Upper lobe of left lung (tissue), 4 donors: ENCODE data around the gene ITGAX.

Experiments
- EP300 ChIP-seq, 4 donors: sonication (generic); formaldehyde crosslinking; IDR thresholded peaks; one replicate each; pipeline ENCODE4 v1.5.1; 2017; ENCODE audit warnings: antibody characterized with exemption in 4 of 4, control low read depth in 2 of 4
- POLR2A ChIP-seq, 4 donors: fragments of 450-650 bp; IDR thresholded peaks; one replicate each; pipeline ENCODE4 v1.5.1; 2016 to 2017; ENCODE audit warnings: antibody characterized with exemption in 4 of 4, mild to moderate bottlenecking in 2 of 4
- TF ChIP-seq, protein P1 (sequence below), 6 experiments: fragments of 450-650 bp in 4 of 6; fragments of 200-600 bp in 2 of 6; sonication (generic) in 2 of 6; IDR thresholded peaks; one replicate each; pipeline ENCODE4 v1.5.1; 2016 to 2019; ENCODE audit warnings: antibody characterized with exemption in 6 of 6

GRCh38 chr16:31361201-31362110, 6.5 kb downstream of the ITGAX start:
- TF ChIP-seq EP300 (IDR thresholded peaks at IDR 0.05) (no peak), POLR2A (IDR thresholded peaks at IDR 0.05) (no peak)
- TF ChIP-seq, protein P1, sequence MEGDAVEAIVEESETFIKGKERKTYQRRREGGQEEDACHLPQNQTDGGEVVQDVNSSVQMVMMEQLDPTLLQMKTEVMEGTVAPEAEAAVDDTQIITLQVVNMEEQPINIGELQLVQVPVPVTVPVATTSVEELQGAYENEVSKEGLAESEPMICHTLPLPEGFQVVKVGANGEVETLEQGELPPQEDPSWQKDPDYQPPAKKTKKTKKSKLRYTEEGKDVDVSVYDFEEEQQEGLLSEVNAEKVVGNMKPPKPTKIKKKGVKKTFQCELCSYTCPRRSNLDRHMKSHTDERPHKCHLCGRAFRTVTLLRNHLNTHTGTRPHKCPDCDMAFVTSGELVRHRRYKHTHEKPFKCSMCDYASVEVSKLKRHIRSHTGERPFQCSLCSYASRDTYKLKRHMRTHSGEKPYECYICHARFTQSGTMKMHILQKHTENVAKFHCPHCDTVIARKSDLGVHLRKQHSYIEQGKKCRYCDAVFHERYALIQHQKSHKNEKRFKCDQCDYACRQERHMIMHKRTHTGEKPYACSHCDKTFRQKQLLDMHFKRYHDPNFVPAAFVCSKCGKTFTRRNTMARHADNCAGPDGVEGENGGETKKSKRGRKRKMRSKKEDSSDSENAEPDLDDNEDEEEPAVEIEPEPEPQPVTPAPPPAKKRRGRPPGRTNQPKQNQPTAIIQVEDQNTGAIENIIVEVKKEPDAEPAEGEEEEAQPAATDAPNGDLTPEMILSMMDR (IDR thresholded peaks at IDR 0.05), result no peak
